Hematopoietic multipotent progenitor cell treated with erythropoietin and hydrocortisone succinate and interleukin-3 and kit ligand, for 6 days (in vitro differentiated cells): ENCODE results near the gene TRIM44.
"Not testable (repeated sequence)": the region's sequence is repeated elsewhere in the genome, so short reads cannot be mapped to it uniquely, and the experiment has no call there.

Source experiments
- DNase-seq: peaks from one replicate; pipeline ENCODE4 v3.0.0-alpha.2; 2015

TRIM44 gene

GRCh38 chr11:35676611-35676965 is 14.0 kb downstream of the TRIM44 start:
- DNase-seq: no peak

DNA sequence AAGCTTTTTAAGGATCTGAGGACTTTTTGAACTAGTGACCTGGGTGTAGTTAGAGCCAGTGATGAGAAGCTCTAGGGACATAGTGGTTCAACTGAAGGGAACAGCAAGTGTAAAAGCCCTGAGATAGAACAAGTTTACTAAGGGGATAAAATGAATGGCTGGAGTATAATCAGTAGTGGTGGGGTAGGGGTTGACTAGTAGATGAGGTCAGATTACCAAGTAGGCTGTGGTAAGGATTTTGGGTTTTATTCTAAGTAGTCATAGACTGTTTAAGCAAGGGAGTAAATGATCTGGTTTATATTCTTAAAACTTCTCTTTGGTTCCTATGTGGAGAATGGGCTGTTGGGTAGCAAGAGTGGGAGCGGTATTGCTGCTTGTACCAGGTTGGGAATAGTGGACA is 15.3 kb downstream of the TRIM44 start:
- DNase-seq: no peak

- DNase-seq: no peak
Observed at GRCh38 chr11:35678471-35678870, 15.9 kb downstream of the TRIM44 start.

DNA sequence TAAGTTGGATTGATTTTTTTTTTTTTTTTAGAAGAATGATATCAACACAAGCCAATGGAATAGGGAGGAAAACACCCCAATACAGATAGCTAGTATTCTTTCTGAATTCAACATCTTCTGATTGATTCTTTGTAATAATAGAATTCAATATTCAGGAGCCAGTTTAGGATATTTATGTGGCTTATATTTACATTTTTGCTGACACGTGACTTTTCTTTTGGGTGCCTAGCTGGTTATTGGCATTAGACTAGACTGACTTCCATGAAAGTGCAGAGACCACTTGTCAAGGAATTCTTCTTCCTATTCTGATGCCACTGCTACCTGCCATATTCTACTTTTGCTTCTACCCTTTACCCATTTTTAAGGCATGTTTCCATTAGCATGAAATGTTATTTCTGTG is 16.4 kb downstream of the TRIM44 start:
- no peak for DNase-seq

DNA sequence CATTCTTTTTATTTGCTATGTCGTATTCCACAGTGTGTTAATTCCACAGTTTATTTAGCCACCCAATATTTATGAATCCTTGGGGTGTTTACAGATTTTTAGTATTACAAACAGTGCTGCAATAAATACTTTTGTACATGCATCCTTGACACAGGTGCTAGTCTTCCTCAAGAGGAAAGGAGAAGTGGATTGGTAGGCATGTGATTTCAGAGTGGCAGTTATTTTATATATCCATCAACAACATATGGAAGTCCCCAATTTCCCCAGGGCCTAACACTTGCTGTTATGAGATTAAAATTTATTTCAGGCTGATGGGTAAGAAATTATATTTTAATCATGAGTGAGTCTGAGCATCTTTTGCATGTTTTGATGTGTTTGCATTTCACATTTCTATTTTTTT is 17.9 kb downstream of the TRIM44 start:
- DNase-seq: no peak

DNA sequence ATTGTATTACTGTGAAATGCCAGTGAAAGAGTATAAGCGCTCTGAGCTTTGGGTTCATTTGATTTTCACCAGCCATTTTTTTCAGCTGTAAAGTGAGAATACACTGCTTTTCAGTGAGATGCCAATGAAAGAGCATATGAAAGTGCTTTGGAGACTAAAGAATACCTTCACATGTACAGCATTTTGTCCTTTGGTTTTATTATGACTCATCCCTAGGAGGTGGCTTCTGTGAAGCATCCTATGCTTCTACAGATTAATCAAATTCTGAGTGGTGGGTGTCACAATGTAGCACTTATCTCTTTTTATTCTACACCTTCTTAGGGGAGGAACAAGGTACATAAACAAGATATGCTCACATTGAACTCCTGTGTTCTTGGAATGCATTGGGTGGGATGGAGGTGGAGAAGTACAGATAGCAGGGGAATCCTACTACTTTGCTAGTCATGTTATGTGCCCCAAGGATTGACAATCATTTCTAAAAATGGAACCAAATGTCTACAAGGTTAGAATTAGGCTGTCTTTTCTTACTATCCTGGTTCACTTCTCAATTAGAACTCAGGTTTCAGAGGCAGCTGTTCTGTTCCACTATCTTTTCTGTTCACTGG is 18.7 kb downstream of the TRIM44 start:
- no peak for DNase-seq

DNA sequence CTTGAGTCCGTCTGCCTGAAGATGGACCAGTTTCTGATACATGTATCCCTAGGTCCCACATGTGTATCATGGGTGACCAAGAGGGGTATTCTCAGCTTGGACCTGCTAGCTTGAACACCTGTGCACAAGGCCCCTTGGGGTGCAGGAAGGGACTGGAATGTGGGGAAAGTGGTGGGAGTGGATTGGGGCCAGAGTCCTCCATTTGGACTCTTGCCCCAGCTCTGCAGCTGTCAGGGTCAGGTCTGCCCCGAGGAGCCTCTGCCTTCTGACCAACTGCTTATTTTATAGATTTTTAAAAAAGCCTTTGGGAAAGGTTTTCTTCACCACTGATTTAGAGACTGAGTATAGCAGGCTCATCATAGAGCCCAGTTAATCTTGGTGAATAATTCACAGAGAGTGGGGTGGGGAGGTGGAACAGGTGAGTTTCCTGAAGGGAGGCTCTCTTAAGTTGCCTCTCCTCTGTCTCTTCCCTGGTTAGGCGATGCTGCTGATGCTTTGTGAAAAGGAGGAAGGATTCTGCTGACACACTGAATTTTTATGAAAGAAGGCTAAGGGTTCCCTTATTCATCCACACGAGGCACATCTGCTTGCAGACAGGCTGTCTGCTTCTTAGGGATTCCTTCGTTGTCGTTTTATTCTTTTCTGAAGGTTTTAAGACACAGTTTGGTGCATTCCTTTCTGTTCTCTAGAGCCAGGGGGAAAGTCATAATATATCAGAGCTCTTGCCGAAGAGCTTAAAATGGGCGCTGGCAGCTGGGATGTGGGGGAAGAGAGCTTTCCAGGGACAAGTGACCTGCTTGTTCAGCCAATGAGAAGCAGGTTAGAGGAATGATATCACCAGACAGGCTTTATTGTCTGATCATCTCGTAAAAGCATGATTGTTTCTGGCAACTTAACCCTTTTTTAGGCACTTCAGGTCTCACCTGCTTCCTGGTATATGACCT is 19.9 kb downstream of the TRIM44 start:
- no peak for DNase-seq

DNA sequence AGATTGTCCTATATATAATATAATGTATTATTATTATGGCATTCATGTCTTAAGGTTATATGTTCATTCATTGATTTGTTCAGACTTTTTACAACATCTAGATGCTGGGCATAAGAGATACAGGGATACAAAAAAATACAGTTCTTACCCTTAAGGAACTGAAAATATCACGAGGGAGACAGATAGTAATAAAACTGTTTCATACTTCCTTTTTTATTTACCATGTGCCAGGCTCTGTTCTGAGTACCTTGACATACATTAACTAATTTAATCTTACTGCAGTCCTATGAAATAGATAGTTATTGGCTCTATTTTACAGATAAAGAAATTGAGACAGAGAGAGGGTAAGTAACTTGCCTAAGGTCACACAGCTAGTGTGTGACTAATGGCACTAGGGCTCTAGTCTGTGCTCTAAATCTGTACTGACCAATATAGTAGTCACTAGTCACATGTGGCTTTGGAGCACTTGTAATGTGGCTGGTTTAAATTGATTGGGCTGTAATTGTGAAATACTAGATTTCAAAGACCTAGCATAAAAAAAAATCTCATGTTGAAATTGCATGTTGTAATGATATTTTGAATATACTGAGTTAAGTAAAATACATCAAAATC is 21.3 kb downstream of the TRIM44 start:
- DNase-seq: no peak

- no peak for DNase-seq
Observed at GRCh38 chr11:35688023-35688422, 25.4 kb downstream of the TRIM44 start.

GRCh38 chr11:35689081-35689996 is 26.8 kb downstream of the TRIM44 start:
- no peak for DNase-seq

GRCh38 chr11:35702126-35702525 is 39.6 kb downstream of the TRIM44 start:
- DNase-seq: no peak

DNA sequence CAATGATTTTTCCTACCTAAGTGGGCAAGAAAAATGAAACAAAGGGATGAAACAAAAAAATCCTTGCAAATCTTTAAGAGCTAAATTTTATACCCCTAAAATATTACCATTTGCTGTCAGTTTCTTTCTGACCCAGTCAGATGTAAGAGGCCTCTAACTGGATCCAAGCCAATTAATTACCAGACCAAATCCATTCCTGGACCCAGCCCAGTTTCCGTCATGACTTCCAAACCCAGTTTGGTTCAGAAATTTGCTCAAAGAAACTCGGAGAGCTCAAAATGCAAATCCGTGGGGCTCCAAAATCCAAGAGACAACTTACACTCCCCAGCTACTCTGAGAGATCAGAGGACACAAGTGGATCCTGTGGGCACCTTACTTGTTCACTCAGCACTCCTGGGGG is 46.8 kb downstream of the TRIM44 start:
- DNase-seq: no peak

DNA sequence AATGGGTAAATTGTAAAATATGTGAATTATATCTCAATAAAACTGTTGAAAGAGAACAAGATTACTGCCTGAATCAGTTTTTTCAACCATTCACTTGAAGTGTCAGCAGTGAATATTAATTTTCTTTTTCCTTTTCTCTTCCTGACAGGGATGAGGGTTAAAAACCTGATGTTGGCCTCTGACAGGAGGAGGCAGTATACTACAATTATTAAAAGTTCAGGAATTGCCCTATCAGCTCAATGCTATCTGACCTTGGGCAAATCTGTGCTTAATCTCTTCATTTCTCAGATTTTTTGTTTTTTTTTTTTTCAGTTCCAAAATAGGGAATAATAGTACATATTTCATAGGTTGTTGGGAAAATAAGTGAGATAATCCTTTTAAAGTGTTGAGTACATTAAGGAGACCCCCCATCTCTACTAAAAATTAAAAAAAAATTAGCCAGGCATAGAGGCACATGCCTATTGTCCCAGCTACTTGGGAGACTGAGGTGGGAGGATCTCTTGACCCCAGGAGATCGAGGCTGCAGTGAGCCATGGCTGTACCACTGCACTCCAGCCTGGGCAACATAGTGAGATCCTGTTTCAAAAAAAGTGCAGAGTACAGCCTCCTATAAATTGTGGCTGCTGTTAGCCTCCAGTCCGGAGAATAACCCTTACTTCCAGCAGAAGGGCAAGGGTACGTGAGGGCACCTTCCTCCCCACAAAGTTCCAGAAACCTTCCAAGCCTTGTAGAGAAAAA is 48.8 kb downstream of the TRIM44 start:
- no peak for DNase-seq

DNA sequence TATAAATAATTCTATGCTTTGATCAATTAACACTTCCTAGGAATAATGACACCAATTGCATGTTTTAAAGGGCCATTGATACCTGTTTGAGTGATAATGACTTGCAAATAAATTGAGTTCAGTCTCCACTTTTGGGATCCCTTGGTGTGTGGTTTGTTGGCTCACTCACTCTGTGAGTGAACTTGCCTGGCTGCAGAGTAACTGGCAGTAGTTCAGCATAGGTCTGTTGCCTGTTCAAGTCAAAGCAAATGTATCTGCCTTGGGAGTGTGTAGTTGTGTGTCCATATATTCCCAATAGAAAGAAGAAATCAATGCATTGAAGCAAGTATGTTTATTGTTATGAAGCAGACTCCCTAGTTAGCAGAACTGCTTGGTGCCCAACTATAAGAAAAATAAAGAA is 49.3 kb downstream of the TRIM44 start:
- DNase-seq: no peak

DNA sequence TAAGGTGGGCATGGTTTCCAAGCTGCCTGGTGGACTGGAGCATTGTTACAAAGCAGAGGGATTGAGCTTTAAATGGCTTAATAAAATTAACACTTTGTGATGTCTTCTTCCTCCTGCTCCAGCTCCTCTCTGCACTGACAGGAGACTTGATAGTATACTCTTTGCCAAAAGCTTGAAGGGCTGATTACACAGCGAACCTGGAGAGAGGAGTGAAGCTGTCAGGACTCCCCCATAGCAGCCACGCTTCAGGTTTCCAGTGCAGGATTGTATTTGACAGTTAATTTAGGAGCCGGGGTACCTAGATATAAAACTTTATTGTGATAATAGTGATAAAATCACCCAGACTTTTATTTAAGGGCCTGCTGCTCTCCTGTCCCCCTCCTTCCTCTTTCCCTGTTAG is 50.0 kb downstream of the TRIM44 start:
- no peak for DNase-seq

GRCh38 chr11:35714882-35715627 is 52.5 kb downstream of the TRIM44 start:
- no peak for DNase-seq

- DNase-seq: not testable (repeated sequence)
Observed at GRCh38 chr11:35715677-35716076, 53.1 kb downstream of the TRIM44 start.

DNA sequence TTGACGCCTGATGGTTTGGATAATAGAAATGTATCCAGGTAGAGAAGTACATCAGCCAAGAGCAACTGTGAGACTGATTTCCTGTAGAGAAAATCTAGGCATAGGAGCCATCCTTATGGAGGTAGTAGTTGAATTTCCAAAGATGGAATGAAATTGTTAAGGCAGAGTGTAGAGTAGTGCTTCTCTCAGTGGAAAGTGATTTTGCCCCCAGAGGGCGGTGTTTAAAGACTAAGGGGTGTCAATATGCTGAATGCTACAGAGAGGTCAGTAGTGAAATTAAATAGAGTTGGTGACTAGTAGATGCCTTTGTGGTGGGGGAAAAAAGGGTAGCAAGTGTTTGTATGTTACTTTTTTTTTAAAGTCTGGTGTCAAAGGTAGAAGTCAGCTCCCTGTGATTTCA is 54.5 kb downstream of the TRIM44 start:
- peak; percentile 6 for DNase-seq

- DNase-seq: no peak
Observed at GRCh38 chr11:35717520-35717919, 54.9 kb downstream of the TRIM44 start.

- DNase-seq: no peak
Observed at GRCh38 chr11:35721651-35722282, 59.2 kb downstream of the TRIM44 start.

- no peak for DNase-seq
Observed at GRCh38 chr11:35722641-35723040, 60.1 kb downstream of the TRIM44 start.
